ENCODE data around the gene ADAM12. TPM values are rescaled to one million over a fixed set of nuclear protein-coding genes. Genes with fewer than 3 reads are reported as not detected.
A peak's percentile ranks its signal among the peaks of the same experiment; 100 is the strongest.
"Not testable (repeated sequence)": the region's sequence is repeated elsewhere in the genome, so short reads cannot be mapped to it uniquely, and the experiment has no call there.

ADAM12 gene
- polyA plus RNA-seq, 10 donors, result 13.8 to 31.7 (median 20.1) TPM

GRCh38 chr10:125985557-125986240 lies 402.6 kb downstream of the ADAM12 start:
- DNase-seq, result no peak

DNA sequence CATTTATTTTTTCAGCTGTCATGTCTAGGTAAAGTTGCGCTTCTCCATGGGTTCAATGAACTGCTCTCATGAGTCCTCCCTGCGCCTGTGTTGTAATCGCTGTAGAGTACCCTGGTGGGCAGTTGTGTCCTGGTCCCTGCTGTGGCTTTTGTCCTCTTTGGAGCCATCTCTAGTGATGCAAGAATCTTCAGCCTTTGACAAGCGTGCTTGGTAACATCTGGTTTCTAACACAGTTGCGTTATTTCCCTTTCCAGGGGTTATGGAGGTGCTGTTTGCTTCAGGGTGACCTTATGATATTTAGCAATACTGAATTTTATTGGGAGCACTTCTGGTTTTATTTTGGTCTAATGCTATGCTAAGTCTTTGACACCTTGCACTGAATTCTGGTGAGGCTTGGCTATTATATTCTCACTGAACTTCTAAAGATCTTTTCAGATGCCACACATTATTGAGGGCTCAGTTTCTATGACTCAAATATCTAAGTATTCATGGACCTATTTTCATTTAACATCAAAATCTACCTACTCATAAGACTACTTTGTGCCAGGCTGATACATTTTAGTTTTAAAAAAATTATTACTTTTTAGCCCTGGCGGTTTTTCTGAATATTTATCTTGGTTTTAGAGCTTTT lies 403.3 kb downstream of the ADAM12 start:
- no peak for DNase-seq

- no peak for DNase-seq
Observed at GRCh38 chr10:125984346-125984745, 403.9 kb downstream of the ADAM12 start.

DNA sequence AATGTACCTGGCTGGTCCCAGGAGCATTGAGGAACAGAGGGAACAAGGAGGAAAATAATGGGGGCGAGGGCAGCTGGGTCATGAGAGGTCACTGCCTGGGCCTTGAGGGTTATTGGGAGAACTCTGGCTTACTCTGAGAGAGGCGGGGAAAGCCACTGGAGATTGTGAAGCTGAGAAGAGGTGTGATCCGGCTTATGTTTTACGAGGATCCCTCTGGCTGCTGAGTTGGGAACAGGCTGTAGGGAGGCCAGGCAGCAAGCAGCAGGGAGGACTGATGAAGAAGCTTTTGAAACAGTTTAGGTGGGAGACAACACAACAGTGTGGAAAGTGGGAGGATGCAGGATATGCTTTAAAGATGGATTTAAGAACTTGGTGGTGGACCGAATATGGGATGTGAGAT lies 404.6 kb downstream of the ADAM12 start:
- no peak for DNase-seq

- no peak for DNase-seq
Observed at GRCh38 chr10:125983161-125983560, 405.1 kb downstream of the ADAM12 start.

- DNase-seq, result peak; percentile 73 to 90 (median 83)
Observed at GRCh38 chr10:125982260-125982948, 405.9 kb downstream of the ADAM12 start.

DNA sequence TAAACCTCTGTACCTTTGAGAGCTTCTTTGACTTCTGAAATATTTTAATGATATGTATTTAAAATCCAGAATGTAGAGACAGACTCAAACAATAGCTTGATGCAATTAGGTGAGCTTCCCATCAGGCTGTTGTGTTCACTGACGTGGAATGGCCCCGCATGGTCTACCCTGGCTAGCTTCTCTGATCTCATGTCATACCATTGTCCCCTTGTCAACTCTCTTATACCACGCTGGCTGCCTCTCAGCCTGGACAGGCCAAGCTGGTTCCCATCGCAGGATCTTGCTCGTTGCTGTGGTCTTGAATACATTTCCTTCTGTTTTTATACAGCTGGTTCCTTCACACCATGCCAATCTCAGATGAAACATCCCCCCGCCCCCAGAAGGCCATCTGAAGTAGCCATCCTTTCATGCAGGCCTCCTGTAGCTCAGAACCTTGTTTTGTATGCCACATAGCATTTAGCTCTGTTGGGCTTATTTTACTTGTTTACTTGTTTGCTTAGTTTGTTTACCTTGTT lies 407.7 kb downstream of the ADAM12 start:
- DNase-seq, result no peak

- no peak for DNase-seq
Observed at GRCh38 chr10:125979976-125980375, 408.3 kb downstream of the ADAM12 start.

GRCh38 chr10:125976960-125977605 lies 411.2 kb downstream of the ADAM12 start:
- no peak for DNase-seq

GRCh38 chr10:125970077-125970630 lies 418.1 kb downstream of the ADAM12 start:
- not testable (repeated sequence) for DNase-seq

DNA sequence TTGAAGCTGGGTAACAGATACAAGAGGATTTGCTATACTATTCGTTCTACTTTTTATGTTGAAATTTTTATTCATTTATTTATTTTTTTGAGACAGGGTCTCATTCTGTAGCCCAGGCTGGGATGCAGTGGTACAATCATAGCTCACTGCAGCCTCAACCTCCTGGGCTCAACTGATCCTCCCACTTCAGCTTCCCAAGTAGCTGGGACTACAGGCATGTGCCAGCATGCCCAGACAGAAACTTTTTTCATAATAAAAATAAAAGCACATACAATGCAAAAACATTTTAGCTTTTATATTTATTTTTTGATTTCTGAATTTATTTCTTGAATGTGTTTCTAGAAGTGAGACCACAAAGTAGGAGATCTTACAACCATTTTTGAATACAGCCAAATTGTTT lies 420.7 kb downstream of the ADAM12 start:
- no peak for DNase-seq

- no peak for DNase-seq
Observed at GRCh38 chr10:125964558-125964957, 423.7 kb downstream of the ADAM12 start.

Measured in muscle of back (tissue), 11 donors.